Measurements from ENCODE around the gene NAV1.

GRCh38 chr1:201496296-201496690 lies 42.6 kb upstream of the NAV1 start:
- TF ChIP-seq EZH2 (IDR thresholded peaks at IDR 0.05; ENCODE audit: low read depth) (no peak), CTCF (conservative IDR thresholded peaks at IDR 0.05) (no peak)
